Left ventricle myocardium superior (tissue), 1 donor: Measurements from ENCODE around the gene YPEL4. TPM values are rescaled to one million over a fixed set of nuclear protein-coding genes. Genes with fewer than 3 reads are reported as not detected.
"Not testable (repeated sequence)": the region's sequence is repeated elsewhere in the genome, so short reads cannot be mapped to it uniquely, and the experiment has no call there.

ENCODE experiments used
- ATAC-seq: fragments of 200-7000 bp; cut with Tn5 transposase; one replicate; pipeline ENCODE4 v1.9.1; 2020; ENCODE audit warnings: mild to moderate bottlenecking, moderate library complexity
- DNase-seq: peaks from one replicate; pipeline ENCODE4 v3.0.0-alpha.2; 2020
- intact Hi-C: fragments of 100-400 bp; cut with micrococcal nuclease; formaldehyde crosslinking; loops from one replicate; pipeline ENCODE4 v1.11.0; 2022
- total RNA-seq: library from RNA; stranded (reverse); fragmentation: NEBNext Ultra II Directional; extraction: Animal tissue kit (Norgen Biotek cat#: 25700); gene quantifications from one replicate; pipeline ENCODE4 v1.2.1, GENCODE V29; 2021
- donor health status: DM: no; HTN: yes; CAD: no; lungs with severe emphysema.

YPEL4 gene
- total RNA-seq, 1 donor from 2014 or later = 1.2 TPM

DNA sequence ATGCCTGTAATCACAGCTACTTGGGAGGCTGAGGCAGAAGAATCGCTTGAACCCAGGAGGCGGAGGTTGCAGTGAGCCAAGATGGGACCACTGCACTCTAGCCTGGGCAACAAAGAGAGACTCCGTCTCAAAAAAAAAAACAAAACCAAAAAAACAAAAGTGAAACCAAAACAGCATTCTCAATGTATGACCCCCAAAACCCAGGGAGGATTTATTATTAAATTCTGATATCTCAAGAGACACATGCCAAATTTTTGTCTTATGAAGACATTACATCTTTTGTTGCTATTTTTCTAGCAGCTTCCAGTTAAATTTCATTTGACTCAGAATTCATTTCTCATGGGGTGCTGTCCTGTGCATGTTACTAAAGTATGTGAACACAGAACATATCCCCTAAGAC, 3.0 kb upstream of the YPEL4 start:
- DNase-seq = no peak
- intact Hi-C loops = no loop called here
- ATAC-seq = no peak

DNA sequence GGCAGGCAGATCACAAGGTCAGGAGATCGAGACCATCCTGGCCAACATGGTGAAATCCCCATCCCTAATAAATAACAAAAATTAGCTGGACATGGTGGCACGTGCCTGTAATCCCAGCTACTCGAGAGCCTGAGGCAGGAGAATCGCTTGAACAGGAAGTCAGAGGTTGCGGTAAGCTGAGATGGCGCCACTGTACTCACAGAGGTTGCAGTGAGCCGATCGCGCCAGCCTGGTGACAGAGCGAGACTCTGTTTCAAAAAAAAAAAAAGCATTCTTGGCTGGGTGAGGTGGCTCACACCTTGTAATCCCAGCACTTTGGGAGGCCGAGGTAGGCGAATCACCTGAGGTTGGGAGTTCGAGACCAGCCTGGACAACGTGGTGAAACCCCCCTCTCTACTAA, 2.5 kb upstream of the YPEL4 start:
- intact Hi-C loops, ATAC-seq, DNase-seq: not testable (repeated sequence)

DNA sequence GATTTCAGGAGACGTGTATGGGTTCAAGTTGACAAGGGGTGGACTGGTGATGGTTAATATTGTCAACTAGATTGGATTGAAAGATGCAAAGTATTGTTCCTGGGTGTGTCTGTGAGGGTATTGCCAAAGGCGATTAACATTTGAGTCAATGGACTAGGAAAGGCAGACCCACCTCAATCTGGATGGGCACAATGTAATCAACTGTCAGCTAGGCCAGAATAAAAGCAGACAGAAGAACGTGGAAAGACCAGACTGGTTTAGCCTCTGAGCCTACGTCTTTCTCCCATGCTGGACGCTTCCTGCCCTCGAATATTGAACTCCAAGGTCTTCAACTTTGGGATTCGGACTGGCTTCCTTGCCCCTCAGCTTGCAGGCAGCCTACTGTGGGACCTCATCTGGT, 1.7 kb upstream of the YPEL4 start:
- no peak for ATAC-seq
- intact Hi-C loops = no loop called here
- DNase-seq = no peak

DNA sequence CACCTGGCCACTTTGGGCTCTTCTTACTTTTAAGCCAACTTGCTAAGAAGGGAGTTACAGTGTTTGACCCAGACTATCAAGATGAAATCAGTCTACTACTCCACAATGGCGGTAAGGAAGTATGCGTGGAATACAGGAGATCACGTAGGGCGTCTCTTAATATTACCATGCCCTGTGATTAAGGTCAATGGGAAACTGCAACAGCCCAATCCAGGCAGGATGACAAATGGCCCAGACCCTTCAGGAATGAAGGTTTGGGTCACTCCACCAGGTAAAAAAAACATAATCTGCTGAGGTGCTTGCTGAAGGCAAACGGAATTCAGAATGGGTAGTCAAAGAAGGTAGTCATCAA, 1.0 kb upstream of the YPEL4 start:
- DNase-seq (no peak), ATAC-seq (no peak)
- intact Hi-C loops = no loop called here

DNA sequence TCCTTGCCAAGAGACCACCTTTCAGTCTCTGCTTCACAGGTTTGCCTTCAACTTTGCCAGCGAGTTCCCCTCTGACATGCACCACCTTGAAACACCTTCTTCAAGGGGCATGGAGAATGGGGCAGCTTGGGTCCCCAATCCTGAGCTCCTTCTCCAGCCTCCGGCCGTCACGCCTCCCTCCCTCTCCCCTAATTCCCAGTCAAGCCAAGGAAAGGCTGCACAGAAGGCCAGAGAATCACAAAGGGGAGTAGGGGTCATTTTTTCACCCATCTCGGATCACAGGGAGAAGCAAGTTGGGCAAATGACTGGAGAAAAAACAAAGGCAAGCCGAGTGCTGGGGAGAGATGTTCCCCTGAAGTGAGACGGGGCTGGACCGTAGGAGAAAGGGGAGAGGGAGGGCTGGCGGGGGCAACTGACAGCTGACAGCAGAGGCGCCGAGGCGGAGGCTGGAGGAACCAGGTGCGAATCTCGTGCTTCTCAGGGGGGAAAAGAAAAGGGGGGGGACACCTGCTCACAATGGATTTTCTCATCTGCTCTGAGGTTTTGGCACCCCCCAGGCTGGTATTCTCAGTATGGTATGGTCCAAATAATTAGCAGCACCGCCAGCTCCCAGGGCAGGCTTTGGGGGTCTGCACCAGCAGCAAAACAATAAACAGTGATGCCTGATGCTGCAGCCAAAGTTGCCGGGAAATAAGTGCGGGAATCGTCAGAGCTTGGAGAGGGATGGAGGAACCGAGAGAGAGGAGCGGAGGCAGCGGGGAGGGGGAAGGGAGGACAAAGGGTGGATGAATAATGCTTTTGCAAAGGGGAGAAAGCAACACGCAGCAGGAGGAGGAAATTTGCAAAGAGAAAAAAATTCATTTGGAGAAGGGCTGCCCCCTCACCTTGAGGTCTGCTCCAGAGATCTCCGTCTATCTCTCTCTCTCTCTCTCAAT, 644 bp downstream of the YPEL4 start:
- intact Hi-C loops = no loop called here
- DNase-seq = no peak
- no peak for ATAC-seq

DNA sequence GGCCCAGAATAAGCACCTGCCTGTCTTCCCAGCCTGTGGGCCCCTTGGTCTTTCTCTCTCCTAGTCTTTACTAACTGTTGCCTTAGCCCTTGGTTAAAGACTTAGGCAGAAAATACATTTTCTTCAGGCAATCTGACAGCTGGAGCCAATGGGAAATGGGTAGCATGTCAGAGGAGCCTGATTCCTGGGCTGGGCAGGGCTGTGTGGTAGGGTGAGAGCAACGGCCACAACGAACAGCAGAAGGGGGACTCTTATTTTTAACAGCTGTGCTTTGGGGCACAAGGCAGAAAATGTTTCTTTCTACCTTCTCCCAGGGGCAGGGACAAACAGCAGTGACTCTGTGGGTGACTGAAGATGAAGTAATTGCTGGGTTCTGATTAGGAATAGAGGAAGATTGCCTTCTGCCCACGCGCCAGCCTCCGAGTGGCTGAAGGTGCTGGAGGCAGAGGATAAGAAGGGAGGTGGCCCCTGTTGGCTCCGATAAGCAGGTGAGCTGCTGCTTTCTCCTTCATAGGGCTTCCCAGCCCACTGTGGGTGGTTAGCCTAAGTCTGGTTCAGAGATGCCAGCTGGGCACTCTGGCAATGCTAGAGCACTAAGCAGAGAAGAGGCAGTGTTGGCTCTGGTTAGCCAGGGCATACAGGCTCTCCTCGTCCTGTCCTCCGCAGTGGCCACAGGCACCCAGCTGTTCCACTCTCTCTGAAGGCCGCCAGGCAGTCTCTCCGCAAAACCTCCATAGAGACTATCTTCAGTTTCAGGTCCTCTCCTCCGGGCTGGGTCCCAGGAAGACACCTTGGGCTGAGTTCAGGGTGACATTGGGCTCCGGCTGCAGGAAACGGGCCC, 1.5 kb downstream of the YPEL4 start:
- no peak for ATAC-seq
- DNase-seq = no peak
- intact Hi-C loops = no loop called here

DNA sequence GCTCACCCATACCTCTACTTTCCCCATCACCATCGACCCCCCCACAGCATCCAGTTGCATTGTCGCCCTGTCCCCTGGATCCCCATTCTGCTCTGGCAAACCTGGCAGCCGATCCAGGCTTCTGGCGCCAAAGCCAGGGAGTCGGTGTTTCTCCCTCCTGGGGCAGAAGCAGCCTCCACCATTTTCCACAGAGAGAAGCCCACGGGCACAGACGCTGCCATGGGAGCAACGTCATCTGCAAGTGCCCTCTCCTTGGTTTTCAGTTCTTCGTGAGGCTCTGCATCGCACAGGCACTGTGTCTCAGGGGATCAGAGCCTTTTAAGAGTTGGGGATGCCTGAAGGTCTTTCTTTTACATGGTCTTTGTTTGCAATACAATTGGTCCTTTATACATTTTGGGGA, 2.3 kb downstream of the YPEL4 start:
- intact Hi-C loops = no loop called here
- ATAC-seq = no peak
- no peak for DNase-seq

DNA sequence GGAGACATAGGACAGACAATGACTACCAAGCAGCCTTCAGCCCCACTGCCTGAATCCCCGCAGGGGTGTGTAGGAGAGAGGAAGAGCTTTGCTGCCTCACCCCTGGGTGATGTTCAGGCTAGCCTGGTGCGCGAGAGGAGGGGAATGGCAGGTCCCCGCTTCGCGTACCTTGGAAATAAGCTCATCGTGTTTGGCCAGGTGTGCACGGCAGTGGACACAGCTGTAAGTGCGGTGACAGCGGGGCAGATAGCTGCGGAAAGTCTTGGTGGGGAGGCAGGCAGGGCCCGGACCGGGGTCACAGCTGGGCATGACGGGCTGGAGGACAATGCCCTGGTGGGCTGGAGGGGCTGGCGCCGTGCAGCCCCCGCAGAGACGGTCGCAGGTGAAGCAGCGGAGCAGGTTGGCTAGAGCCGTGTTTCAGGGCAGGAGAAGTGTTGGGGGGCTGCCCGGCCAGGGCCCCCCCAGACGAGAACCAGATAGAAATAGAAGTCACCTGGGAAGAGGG, 2.9 kb downstream of the YPEL4 start:
- intact Hi-C loops = no loop called here
- ATAC-seq = no peak
- DNase-seq = no peak

DNA sequence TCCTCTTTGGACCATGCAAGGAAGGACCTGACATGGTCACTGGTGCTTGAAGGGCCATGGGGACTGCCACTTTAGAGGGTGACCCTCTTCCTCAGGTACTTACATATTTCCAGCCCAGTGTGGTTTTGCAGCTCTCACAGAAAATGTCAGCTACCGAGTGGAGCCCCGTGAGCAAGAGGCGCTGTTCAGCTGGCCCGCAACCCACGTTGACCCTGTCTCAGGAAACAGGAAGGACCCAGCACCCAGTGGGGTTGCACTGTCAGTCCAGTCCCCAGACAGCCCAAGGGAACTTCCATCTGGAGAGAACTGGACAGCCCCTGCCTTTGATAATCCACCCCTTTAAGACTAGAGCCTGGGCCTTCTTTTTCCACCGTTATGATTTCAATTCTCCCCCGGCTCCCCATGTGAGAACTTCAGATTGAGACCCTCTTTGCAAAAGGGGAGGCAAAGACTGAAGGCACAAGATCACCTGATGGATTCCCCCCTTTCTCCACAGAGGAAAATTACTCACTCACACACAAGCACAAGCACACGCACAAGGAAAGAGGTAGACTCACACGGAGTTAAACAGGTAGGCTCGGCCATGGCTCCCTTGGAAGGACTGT, 3.4 kb downstream of the YPEL4 start:
- ATAC-seq (peak; percentile 8), DNase-seq (no peak)
- intact Hi-C loops = no loop called here

DNA sequence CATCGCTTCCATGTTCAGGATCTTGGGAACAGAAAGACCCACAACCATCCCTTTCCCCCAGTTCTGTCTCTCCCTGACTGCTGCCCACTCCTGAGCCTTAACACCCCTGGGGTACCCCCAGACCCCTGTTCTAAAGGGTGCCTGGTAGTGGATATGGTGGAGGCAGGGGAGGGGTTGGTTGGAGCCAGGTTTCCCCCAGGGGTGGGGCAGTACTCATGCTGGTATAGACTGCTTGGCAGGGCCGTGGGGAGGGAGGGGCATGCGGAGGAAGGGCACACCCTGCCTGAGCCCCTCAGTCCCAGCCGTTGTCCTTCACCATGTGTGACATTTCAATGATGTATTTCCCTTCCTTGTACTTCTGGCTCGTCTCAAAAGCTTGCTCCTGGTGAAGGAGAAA, 4.0 kb downstream of the YPEL4 start:
- intact Hi-C loops = no loop called here
- ATAC-seq = peak; percentile 6
- DNase-seq = no peak

DNA sequence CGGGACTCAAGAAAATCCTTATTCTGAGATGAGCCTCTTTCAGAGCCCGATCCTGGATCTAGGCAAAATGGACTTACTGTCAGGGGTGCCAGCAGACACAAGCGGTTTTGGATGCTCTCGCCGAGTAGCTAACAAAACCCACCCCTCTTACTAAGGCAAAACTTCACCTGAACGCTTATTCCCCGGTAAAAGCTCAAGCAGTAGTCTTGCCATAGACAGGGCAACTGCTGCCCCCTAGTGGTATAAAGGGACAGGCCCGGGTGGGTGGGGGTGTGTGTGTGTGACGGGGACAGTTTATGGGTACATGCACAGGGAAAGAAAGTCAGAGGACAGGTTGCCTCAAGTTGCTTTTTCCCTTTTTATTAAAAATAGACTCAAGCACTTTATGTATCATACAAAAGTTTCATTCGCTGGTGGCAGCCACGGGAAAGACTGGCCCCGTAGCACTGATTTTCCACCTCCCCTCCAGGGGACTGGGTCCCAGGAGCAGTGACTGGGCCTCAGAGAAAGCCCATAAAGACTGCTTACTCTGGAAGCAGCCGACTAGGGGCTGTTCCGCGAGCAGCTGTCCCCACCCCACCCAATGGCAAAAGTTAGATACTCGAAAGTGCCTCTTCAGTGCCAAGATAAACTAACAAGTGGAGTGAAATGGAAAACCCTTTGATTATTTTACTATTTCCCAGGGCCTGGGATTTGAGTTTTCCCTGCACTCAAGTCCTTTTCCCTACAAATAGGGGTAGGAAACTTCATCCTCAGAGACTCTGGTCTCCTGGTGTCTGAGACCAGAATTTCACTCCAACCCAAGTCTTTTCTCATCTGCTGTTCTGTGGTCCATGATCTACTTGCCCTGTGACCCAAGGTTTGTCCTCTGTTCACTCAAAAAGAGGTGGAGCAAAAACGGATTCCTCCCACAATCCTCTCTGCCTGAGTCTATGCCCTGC, 4.7 kb downstream of the YPEL4 start:
- intact Hi-C loops = loop anchor here (5.0 kb wide), 1 partner anchor 78 kb away; the partner anchor contains the start of gene UBE2L6
- ATAC-seq (peak; percentile 77), DNase-seq (peak; percentile 83)

DNA sequence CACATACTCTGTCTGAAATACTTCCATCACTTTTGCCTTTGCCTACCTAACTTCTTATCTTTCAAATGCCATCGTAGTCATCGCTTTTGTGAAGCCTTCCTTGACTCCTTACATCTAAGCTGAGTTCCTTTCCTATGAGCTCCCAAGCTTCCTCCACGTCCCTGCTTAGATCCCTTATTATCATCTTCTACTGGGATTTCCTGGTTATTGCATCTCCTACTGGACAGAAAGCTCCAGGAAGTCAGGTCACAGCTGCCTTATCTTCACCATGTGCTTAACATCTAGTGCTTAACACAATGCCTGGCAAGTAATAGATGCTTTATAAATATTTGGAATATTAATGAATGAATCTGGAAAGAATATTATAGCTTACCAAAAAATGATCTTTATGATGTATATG, 5.9 kb downstream of the YPEL4 start:
- ATAC-seq = no peak
- intact Hi-C loops = loop anchor here (5.0 kb wide), 1 partner anchor 77 kb away; the partner anchor contains the start of gene UBE2L6
- DNase-seq = no peak

DNA sequence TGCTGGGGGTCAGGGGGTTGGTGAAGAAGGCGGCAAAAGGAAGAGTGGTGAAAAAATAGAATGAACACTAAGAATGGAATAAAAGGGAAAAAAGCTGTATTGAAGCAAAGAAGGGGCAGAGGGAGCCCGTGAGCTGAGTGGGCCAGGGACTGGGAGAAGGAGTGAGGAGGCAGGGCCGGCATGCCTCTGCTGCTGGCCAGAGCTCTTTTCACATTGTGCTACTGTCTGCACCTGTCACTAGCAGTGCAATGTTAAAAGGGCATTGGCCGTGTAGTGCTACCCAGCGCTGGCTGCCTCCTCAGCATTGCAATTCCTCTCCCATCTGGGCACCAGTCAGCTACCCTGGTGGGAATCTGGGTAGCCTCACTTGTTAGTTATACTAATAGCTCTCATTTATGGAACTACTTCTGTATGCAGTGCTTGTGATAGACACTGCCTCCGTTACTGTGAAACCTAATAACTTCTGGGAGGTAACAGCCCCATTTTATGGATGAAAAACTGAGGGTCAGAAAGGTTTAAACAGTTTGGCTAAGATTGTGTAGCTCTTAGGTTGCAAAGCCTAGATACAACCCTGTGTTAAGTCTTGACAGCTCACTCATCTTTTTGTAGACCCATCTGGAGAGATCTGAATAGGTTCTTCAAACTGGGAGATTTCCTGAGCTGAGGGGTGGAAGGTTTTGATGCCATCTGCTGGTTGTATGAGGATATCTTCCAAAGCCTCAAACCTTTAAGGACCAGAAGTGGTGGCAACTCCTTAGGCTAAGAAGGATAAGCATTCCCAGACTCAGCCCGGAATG, 8.5 kb downstream of the YPEL4 start:
- DNase-seq (peak; percentile 53), ATAC-seq (peak; percentile 31)
- intact Hi-C loops = loop anchor here (5.0 kb wide), 1 partner anchor 74 kb away; the partner anchor contains the start of gene UBE2L6

DNA sequence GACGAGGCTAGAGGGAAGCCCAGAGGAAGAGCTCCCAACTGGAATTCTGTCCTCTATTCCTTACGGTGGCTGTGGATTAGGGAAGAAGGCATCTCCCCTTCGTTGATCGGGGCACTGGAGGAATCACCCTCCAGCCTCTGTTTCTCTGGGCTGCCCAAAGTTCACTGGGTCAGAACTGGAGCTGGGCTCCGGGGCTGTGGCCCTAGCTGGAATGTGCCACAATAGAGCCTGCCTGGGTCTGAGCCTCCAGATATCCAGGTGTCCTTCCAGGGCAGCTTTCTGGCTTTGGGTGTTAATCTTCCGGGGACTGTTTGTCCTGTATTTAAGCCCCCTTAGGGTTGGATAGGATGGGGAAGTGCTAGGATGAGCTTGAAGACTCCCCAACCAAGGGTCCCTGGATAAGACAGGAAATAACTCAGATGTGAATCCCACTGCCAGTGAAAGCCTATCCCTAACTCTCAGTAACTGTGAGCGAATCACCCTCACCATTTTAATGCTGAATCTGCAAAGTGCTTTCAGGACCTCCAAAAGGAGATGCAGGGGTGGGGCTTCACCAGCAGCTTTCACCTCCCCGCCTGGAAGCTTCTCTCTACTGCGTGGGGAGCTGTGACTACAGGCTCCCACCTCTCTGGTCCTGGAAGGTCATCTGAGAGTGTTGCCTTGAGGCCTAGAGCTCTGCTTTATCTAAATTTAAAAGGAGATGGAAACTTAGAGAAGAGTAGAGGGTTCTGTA, 9.5 kb downstream of the YPEL4 start:
- ATAC-seq = no peak
- intact Hi-C loops = loop anchor here (5.0 kb wide), 1 partner anchor 73 kb away; the partner anchor contains the start of gene UBE2L6

DNA sequence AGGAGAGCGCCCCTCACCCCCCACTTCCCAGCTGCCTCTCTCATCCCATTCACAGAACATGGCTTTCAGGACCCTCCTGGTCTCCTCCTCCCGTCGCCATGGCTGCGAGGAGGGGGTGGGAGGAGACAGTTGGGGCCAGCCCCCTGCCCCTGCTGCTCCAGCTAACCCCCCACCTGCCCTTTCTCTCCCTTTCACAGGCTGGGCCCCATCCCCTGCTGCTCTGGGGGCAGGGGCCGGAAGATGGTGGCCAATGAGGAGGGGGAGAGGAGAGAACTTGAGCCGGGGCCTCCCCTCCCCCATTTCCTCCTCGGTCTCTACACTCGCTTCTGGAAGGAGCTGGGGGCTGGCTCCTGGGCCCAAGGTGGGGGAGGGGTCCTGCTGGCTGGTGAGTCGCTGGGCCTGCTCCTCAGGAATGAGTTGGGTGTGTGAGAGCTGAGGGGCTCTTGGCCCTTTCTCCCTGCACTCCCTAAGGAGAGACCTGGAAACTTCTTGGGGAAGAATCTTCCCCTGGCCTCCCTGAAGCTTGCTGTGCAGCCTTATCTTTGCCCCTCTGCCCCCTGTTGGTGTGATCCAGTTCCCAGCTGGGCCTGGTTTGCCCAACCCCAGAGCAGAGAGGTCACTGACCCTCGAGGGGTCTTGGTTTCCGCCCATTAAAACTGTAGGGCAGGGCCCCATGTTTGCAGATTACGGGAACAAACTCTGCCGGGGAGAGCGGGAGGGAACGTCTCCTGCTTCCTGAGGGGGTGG, 10.2 kb downstream of the YPEL4 start:
- intact Hi-C loops = loop anchor here (5.0 kb wide), 1 partner anchor 72 kb away; the partner anchor contains the start of gene UBE2L6
- DNase-seq = no peak
- no peak for ATAC-seq

More for the DNA sequence above, 9.5 kb downstream of the YPEL4 start:
- DNase-seq = no peak

DNA sequence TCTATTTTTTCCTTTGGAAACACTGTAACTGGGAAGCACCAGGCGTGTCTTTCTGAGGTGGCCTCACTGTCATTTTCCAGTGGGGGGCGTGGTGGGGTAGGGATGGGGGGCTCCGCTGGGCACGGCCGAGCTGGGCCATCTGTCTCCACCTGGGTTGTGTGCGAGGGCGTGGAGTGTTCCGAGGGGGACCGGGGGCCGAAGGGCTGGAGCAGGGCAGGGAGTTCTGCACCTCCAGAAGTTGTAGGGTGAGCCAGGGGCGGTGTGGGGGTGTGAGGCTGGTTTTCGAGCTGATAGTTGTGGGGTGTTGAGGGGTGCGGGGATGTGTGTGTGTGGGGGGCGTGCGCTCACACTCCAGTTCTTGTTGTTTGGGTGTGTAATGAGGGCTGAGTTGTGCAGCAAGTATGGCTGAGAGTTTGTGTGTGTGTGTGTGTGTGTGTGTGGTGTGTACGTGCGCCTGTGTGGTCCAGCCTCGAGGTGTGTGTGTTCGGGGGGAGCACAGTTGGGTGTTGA, 10.8 kb downstream of the YPEL4 start:
- peak; percentile 9 for ATAC-seq
- DNase-seq = no peak
- intact Hi-C loops = no loop called here
